GM12878 (cell line): ENCODE data around the gene CHST13. TPM values are rescaled to one million over a fixed set of nuclear protein-coding genes. Genes with fewer than 3 reads are reported as not detected.

ENCODE experiments used
- ATAC-seq: fragments of 200-7000 bp; cut with Tn5 transposase; 3 replicates; pipeline ENCODE4 v1.9.1; 2020; ENCODE audit warnings: mild to moderate bottlenecking, moderate library complexity
- BruUV-seq: library from RNA; stranded (reverse); fragments of 400-500 nt; replicated peaks from 2 replicates; lab custom pipeline; 2021; lab: Mats Ljungman, UMichigan
- CTCF ChIA-PET: fragments of 300-600 bp; sonication (Branson Sonifier 250); formaldehyde crosslinking; extraction: SDS; loops from one replicate; lab custom pipeline; 2021; ENCODE audit warnings: inconsistent platforms; lab: Yijun Ruan, JAX
- POLR2A ChIA-PET: fragments of 350-600 bp; formaldehyde crosslinking; extraction: SDS; loops from one replicate; lab custom pipeline; 2021; ENCODE audit warnings: inconsistent platforms; lab: Charles Lee
- RAD21 ChIA-PET: fragments of 300-600 bp; sonication (Branson Sonifier 250); formaldehyde crosslinking; loops from one replicate; lab custom pipeline; 2023; ENCODE audit warnings: antibody characterized with exemption; ENCODE audit not compliant: unreplicated experiment; lab: Charles Lee
- SMC1A ChIA-PET: fragments of 300-600 bp; sonication (Branson Sonifier 250); formaldehyde crosslinking; loops from one replicate; lab custom pipeline; 2023; ENCODE audit not compliant: unreplicated experiment, uncharacterized antibody; lab: Charles Lee
- DNase-seq: peaks from one replicate; pipeline ENCODE4 v3.0.0-alpha.2; 2011; ENCODE audit warnings: low read depth, low spot score
- FAIRE-seq: peaks from 3 replicates; lab custom pipeline; 2011; peaks lifted over from hg19 to GRCh38; lab: Jason Lieb, UNC
- H2AFZ ChIP-seq: 2 replicates; pipeline ENCODE4 v1.6.0; 2011; ENCODE audit warnings: low read depth, low read length, control low read depth; ENCODE audit not compliant: control insufficient read depth
- H3K27ac ChIP-seq: 2 replicates; pipeline ENCODE4 v1.5.1; 2011; ENCODE audit warnings: control low read depth; ENCODE audit not compliant: control insufficient read depth, insufficient read depth
- H3K27me3 ChIP-seq, 2 experiments: replicated peaks in 1 of 2; 2 replicates each; pipeline versions ENCODE4 v1.6.0 to v1.6.1; 2011; ENCODE audit warnings: low read length in 1 of 2; ENCODE audit not compliant: control insufficient read depth in 2 of 2, insufficient read depth in 2 of 2
- H3K36me3 ChIP-seq, 2 experiments: 2 replicates each; pipeline ENCODE4 v1.5.1; 2011; ENCODE audit warnings: low read length in 1 of 2; ENCODE audit not compliant: control insufficient read depth in 2 of 2, insufficient read depth in 2 of 2
- H3K4me1 ChIP-seq: 2 replicates; pipeline ENCODE4 v1.6.1; 2011; ENCODE audit warnings: mild to moderate bottlenecking, low read length, moderate library complexity, mixed read lengths; ENCODE audit not compliant: control insufficient read depth, insufficient read depth
- H3K4me2 ChIP-seq: 2 replicates; pipeline ENCODE4 v1.6.0; 2011; ENCODE audit warnings: control low read depth; ENCODE audit not compliant: control insufficient read depth, insufficient read depth
- H3K4me3 ChIP-seq: fragments of 200-600 bp; sonication (generic); 2 replicates; pipeline ENCODE4 v1.5.1; 2016
- H3K79me2 ChIP-seq: 2 replicates; pipeline ENCODE4 v1.6.0; 2011; ENCODE audit warnings: low read length; ENCODE audit not compliant: control insufficient read depth, insufficient read depth
- H3K9ac ChIP-seq: 2 replicates; pipeline ENCODE4 v1.8.0; 2011; ENCODE audit warnings: low read length, control low read depth, mixed read lengths; ENCODE audit not compliant: control insufficient read depth, insufficient read depth
- H3K9me3 ChIP-seq: replicated peaks from 3 replicates; pipeline ENCODE4 v1.5.1; 2011; ENCODE audit warnings: mild to moderate bottlenecking, low read length; ENCODE audit not compliant: control insufficient read depth, insufficient read depth
- H4K20me1 ChIP-seq: 2 replicates; pipeline ENCODE4 v1.6.0; 2011; ENCODE audit not compliant: control insufficient read depth, insufficient read depth
- CBX5 ChIP-seq: sonication (generic); IDR thresholded peaks from 2 replicates; pipeline ENCODE4 v1.6.1; 2016; ENCODE audit warnings: low read depth, moderate library complexity, mild to moderate bottlenecking, inconsistent platforms
- FOXM1 ChIP-seq: IDR thresholded peaks from 2 replicates; pipeline ENCODE4 v1.6.1; 2012; ENCODE audit warnings: low read depth, mild to moderate bottlenecking, inconsistent platforms, low read length, moderate library complexity
- HCFC1 ChIP-seq: fragments of 150-350 bp; IDR thresholded peaks from 2 replicates; pipeline ENCODE4 v1.6.1; 2014; ENCODE audit warnings: low read length
- JUND ChIP-seq: IDR thresholded peaks from 2 replicates; pipeline ENCODE4 v1.6.1; 2012; ENCODE audit warnings: low read depth, mild to moderate bottlenecking, low read length, improper control_type of control experiment, moderate library complexity
- MTA3 ChIP-seq: IDR thresholded peaks from 2 replicates; pipeline ENCODE4 v1.6.1; 2012; ENCODE audit warnings: low read length, inconsistent platforms, borderline replicate concordance
- NR2C1 ChIP-seq: fragments of 450-650 bp; IDR thresholded peaks from 2 replicates; pipeline ENCODE4 v1.6.1; 2017; ENCODE audit warnings: antibody characterized with exemption, mild to moderate bottlenecking, moderate library complexity
- NR2F1 ChIP-seq: fragments of 450-650 bp; conservative IDR thresholded peaks from 2 replicates; pipeline ENCODE4 v1.6.1; 2017; ENCODE audit warnings: mild to moderate bottlenecking
- PBX3 ChIP-seq: IDR thresholded peaks from 2 replicates; pipeline ENCODE4 v1.6.1; 2011; ENCODE audit warnings: mild to moderate bottlenecking, low read depth, low read length, moderate library complexity; ENCODE audit not compliant: insufficient replicate concordance
- POLR2AphosphoS5 ChIP-seq: IDR thresholded peaks from 2 replicates; pipeline ENCODE4 v1.6.1; 2011; ENCODE audit warnings: mild to moderate bottlenecking, low read length, inconsistent platforms
- SUPT20H ChIP-seq: IDR thresholded peaks from 2 replicates; pipeline ENCODE4 v1.6.1; 2011; ENCODE audit warnings: low read depth, mild to moderate bottlenecking, low read length, moderate library complexity, borderline replicate concordance; ENCODE audit not compliant: control insufficient read depth
- WGBS: methylation state at CpG from one replicate; pipeline ENCODE4 v1.1.6; 2016; ENCODE audit warnings: low lambda C conversion rate; ENCODE audit not compliant: insufficient replicate concordance, insufficient coverage; ENCODE audit errors: missing lambda C conversion rate; 5-methylcytosine and 5-hydroxymethylcytosine counted together
- in situ Hi-C: fragments of 300-500 bp; cut with MboI; formaldehyde crosslinking; loops from 9 replicates; pipeline ENCODE4 v1.14.3; 2018; ENCODE audit warnings: mixed read lengths
- intact Hi-C: fragments of 100-400 bp; cut with micrococcal nuclease; formaldehyde crosslinking; loops from one replicate; pipeline ENCODE4 v1.14.2; 2022; ENCODE audit not compliant: unreplicated experiment
- polyA plus RNA-seq, 11 experiments: library from polyadenylated mRNA; depleted of rRNA in 4 of 11; unstranded in 6 of 11; stranded (reverse) in 5 of 11; fragments of >200 nt; fragmentation: Nextera tagmentation in 4 of 11; fragmentation: Illumina TruSeq in 1 of 11; extraction: Ambion mirVana in 4 of 11; extraction: Trizol in 1 of 11; gene quantifications; 1 replicate in 1 of 11; 2 replicates in 10 of 11; pipeline versions ENCODE4 v1.2.1 to v1.2.3, GENCODE V29; 2011 to 2016; ENCODE audit warnings: inconsistent platforms in 2 of 11, missing spikeins in 2 of 11, low read depth in 1 of 11
- total RNA-seq, 4 experiments: library from RNA; depleted of rRNA in 3 of 4; stranded (reverse); fragments of >200 nt in 3 of 4; fragmentation: Illumina TruSeq in 1 of 4; extraction: Trizol in 1 of 4; gene quantifications; 2 replicates each; pipeline versions ENCODE4 v1.2.1 to v1.2.3, GENCODE V29; 2013 to 2021
- TF ChIP-seq, protein P1 (sequence below): fragments of 450-650 bp; IDR thresholded peaks from 2 replicates; pipeline ENCODE4 v1.6.1; 2014; ENCODE audit warnings: mild to moderate bottlenecking
- TF ChIP-seq, protein P2 (sequence below): IDR thresholded peaks from 2 replicates; pipeline ENCODE4 v1.6.1; 2011; ENCODE audit warnings: low read depth, mild to moderate bottlenecking, low read length, moderate library complexity, borderline replicate concordance; ENCODE audit errors: extremely low read depth

Gene CHST13
- total and polyA plus RNA-seq, 10 of the 15 experiments (the other 5 are each of a cell fraction or from before 2014, with no cell fraction given), result not detected

GRCh38 chr3:126479642-126480041, 44.3 kb upstream of the CHST13 start:
- Histone ChIP-seq H3K79me2 (peaks cover 5% of the 10 kb centered on the region), H3K4me2 (no peak overlapping the region), H3K36me3 (no peaks in the 10 kb centered on the region), H3K27ac (no peak overlapping the region), H3K4me3 (no peak overlapping the region), H3K27me3 (no peaks in the 10 kb centered on the region), H3K9ac (no peak overlapping the region), H2AFZ (no peak overlapping the region), H3K9me3 (no peaks in the 10 kb centered on the region), H3K4me1 (no peaks in the 10 kb centered on the region), H4K20me1 (no peaks in the 10 kb centered on the region)
- FAIRE-seq (no peak), DNase-seq (no peak), ATAC-seq (no peak)
- POLR2A ChIA-PET, result no interaction called here
- CTCF ChIA-PET, result no interaction called here
- RAD21 ChIA-PET, result no interaction called here
- SMC1A ChIA-PET, result no interaction called here
- 0% methylated on average over 1 of the region's 1 CpG for WGBS
- no TSS peak for BruUV-seq
- intact Hi-C loops (loop anchor here (10.0 kb wide), 1 partner anchor 235 kb away; no protein-coding TSS in a partner anchor), in situ Hi-C loops (loop anchor here (10.0 kb wide), 1 partner anchor 565 kb away; no protein-coding TSS in a partner anchor)
- TF ChIP-seq NR2C1 (no peak), FOXM1 (no peak), CBX5 (no peak), MTA3 (no peak), PBX3 (no peak), HCFC1 (no peak), POLR2AphosphoS5 (no peak), SUPT20H (no peak), JUND (no peak), NR2F1 (no peak)
- TF ChIP-seq, protein P1, sequence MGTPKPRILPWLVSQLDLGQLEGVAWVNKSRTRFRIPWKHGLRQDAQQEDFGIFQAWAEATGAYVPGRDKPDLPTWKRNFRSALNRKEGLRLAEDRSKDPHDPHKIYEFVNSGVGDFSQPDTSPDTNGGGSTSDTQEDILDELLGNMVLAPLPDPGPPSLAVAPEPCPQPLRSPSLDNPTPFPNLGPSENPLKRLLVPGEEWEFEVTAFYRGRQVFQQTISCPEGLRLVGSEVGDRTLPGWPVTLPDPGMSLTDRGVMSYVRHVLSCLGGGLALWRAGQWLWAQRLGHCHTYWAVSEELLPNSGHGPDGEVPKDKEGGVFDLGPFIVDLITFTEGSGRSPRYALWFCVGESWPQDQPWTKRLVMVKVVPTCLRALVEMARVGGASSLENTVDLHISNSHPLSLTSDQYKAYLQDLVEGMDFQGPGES, result no peak
- TF ChIP-seq, protein P2, sequence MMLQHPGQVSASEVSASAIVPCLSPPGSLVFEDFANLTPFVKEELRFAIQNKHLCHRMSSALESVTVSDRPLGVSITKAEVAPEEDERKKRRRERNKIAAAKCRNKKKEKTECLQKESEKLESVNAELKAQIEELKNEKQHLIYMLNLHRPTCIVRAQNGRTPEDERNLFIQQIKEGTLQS, result no peak
